ENCODE results near the gene FZD1. TPM values are rescaled to one million over a fixed set of nuclear protein-coding genes. Genes with fewer than 3 reads are reported as not detected.

FZD1 gene
- total RNA-seq, 1 donor from 2014 or later: 5.4 TPM

DNA sequence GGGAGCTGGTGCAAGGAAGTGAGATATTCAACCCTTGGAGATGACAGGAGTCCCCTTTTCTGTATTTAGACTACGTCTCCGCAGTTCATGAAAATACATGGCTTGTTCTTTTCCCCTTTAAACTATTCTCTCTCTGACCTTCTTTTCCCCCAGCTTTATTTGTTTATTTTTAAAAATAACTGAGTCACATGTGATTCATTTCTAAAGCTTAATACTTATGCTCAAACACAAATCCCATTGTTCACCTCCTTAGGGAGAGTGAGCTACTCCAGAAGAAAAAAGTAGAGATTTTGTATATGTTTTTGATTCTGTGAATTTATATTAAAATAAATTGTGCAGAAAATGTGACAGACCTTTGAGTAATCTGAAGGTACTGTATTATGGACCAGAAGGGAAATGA, 35.9 kb upstream of the FZD1 start:
- no peaks in the 10 kb centered on the region for H3K9me3 ChIP-seq (ENCODE audit: insufficient read depth, low read depth, low read length)
- peak overlapping the region; percentile 76 for H3K4me2 ChIP-seq (ENCODE audit: low read length)
- peak overlapping the region; percentile 34 for H3K27ac ChIP-seq (ENCODE audit: low read depth, low read length)
- H4K20me1 ChIP-seq (ENCODE audit: insufficient read depth, low read length): no peaks in the 10 kb centered on the region
- FAIRE-seq (no peak), DNase-seq (ENCODE audit: low read depth) (peak; percentile 22)
- H3K79me2 ChIP-seq (ENCODE audit: insufficient read depth, low read length): no peaks in the 10 kb centered on the region
- H3K4me1 ChIP-seq (ENCODE audit: insufficient read depth, low read length): peaks cover 18% of the 10 kb centered on the region
- H3K36me3 Mint-ChIP-seq (ENCODE audit: low read depth, unreplicated experiment): no peaks in the 10 kb centered on the region
- H3K36me3 ChIP-seq (ENCODE audit: insufficient read depth, low read length): no peaks in the 10 kb centered on the region
- no peak for TF ChIP-seq EZH2 (IDR thresholded peaks at IDR 0.05; ENCODE audit: insufficient read depth, low read length)
- TF ChIP-seq, protein P1, sequence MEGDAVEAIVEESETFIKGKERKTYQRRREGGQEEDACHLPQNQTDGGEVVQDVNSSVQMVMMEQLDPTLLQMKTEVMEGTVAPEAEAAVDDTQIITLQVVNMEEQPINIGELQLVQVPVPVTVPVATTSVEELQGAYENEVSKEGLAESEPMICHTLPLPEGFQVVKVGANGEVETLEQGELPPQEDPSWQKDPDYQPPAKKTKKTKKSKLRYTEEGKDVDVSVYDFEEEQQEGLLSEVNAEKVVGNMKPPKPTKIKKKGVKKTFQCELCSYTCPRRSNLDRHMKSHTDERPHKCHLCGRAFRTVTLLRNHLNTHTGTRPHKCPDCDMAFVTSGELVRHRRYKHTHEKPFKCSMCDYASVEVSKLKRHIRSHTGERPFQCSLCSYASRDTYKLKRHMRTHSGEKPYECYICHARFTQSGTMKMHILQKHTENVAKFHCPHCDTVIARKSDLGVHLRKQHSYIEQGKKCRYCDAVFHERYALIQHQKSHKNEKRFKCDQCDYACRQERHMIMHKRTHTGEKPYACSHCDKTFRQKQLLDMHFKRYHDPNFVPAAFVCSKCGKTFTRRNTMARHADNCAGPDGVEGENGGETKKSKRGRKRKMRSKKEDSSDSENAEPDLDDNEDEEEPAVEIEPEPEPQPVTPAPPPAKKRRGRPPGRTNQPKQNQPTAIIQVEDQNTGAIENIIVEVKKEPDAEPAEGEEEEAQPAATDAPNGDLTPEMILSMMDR (IDR thresholded peaks at IDR 0.05; ENCODE audit: insufficient read depth, low read depth, low read length): no peak
- no peaks in the 10 kb centered on the region for H3K4me1 Mint-ChIP-seq (ENCODE audit: low read depth, unreplicated experiment)
- H3K27me3 ChIP-seq (ENCODE audit: insufficient read depth, low read length): no peaks in the 10 kb centered on the region
- H3K27me3 Mint-ChIP-seq (ENCODE audit: low read depth, unreplicated experiment): peaks cover 24% of the 10 kb centered on the region
- no peak overlapping the region for H2AFZ ChIP-seq (ENCODE audit: low read depth, low read length)
- peak overlapping the region; percentile 47 for H3K9ac ChIP-seq (ENCODE audit: low read length)
- no peak overlapping the region for H3K27ac Mint-ChIP-seq (ENCODE audit: unreplicated experiment)
- no peak overlapping the region for H3K4me3 Mint-ChIP-seq (ENCODE audit: unreplicated experiment)
- no peak overlapping the region for H3K4me3 ChIP-seq (ENCODE audit: insufficient read depth, low read depth, low read length)
- H3K9me3 Mint-ChIP-seq (ENCODE audit: unreplicated experiment): peaks cover 2% of the 10 kb centered on the region

DNA sequence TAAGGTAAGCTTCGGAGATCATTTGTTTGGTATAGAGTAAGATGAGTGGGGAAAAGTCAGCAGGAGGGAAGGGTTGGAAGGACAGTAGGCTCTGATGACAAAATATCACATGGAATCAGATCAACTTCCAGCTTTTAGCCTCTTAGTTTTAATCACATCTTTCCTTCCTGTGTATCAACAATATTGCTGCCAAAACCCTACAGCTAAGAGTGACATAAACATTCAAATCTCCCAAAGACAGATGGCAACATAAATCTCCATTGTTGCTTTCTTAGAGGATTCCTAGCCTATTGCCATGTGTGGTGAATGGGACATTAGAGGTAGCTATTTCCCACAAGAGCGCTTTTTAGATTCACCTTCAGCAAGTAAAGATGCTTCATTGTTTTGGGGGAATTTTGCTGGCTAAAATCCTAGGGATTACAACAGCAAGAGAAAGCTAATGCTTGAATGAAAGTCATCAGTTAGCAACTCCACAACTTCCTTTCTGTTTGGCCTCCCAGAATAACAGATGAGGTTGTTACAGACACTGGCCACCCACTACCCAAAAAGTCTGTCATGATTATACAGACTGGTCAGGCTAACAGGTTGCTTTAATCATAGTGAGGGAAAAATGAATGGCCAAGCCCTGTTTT, 35.2 kb upstream of the FZD1 start:
- Histone ChIP-seq H3K27ac (ENCODE audit: low read depth, low read length) (peak overlapping the region; percentile 34), H3K4me2 (ENCODE audit: low read length) (peak overlapping the region; percentile 76), H2AFZ (ENCODE audit: low read depth, low read length) (peak overlapping the region; percentile 8), H4K20me1 (ENCODE audit: insufficient read depth, low read length) (no peaks in the 10 kb centered on the region), H3K36me3 (ENCODE audit: insufficient read depth, low read length) (no peaks in the 10 kb centered on the region), H3K27me3 (ENCODE audit: insufficient read depth, low read length) (no peaks in the 10 kb centered on the region), H3K9ac (ENCODE audit: low read length) (peak overlapping the region; percentile 47), H3K4me3 (ENCODE audit: insufficient read depth, low read depth, low read length) (no peak overlapping the region), H3K79me2 (ENCODE audit: insufficient read depth, low read length) (no peaks in the 10 kb centered on the region), H3K9me3 (ENCODE audit: insufficient read depth, low read depth, low read length) (no peaks in the 10 kb centered on the region), H3K4me1 (ENCODE audit: insufficient read depth, low read length) (peaks cover 18% of the 10 kb centered on the region)
- no peak overlapping the region for H3K27ac Mint-ChIP-seq (ENCODE audit: unreplicated experiment)
- no peak overlapping the region for H3K4me3 Mint-ChIP-seq (ENCODE audit: unreplicated experiment)
- no peaks in the 10 kb centered on the region for H3K4me1 Mint-ChIP-seq (ENCODE audit: low read depth, unreplicated experiment)
- TF ChIP-seq, protein P1 (IDR thresholded peaks at IDR 0.05; ENCODE audit: insufficient read depth, low read depth, low read length): no peak
- TF ChIP-seq EZH2 (IDR thresholded peaks at IDR 0.05; ENCODE audit: insufficient read depth, low read length): no peak
- DNase-seq (ENCODE audit: low read depth) (no peak), FAIRE-seq (peak; percentile 23)
- H3K27me3 Mint-ChIP-seq (ENCODE audit: low read depth, unreplicated experiment): peaks cover 30% of the 10 kb centered on the region
- H3K9me3 Mint-ChIP-seq (ENCODE audit: unreplicated experiment): peaks cover 2% of the 10 kb centered on the region
- no peaks in the 10 kb centered on the region for H3K36me3 Mint-ChIP-seq (ENCODE audit: low read depth, unreplicated experiment)

DNA sequence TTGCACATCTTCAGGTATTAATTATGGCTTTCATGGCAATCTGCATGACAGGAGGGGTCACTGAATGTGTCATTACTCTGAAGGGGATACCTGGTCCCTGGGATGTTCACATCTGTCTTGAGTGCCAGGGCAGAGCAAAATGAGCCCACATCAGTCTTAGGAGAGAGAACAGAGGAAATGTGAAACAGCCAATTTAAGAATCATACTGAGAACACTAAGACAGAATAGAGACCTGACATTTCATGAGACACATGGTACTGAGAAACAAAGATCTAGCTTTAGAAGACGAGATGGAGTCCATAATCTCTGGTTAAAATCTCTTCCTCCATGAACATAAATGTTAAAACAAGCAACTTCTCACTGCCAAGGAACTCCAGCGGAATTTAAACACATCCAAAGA, 34.1 kb upstream of the FZD1 start:
- Histone ChIP-seq H3K4me3 (ENCODE audit: insufficient read depth, low read depth, low read length) (no peak overlapping the region), H3K27ac (ENCODE audit: low read depth, low read length) (no peak overlapping the region), H3K36me3 (ENCODE audit: insufficient read depth, low read length) (no peaks in the 10 kb centered on the region), H3K27me3 (ENCODE audit: insufficient read depth, low read length) (no peaks in the 10 kb centered on the region), H3K9ac (ENCODE audit: low read length) (no peak overlapping the region), H3K9me3 (ENCODE audit: insufficient read depth, low read depth, low read length) (no peaks in the 10 kb centered on the region), H3K79me2 (ENCODE audit: insufficient read depth, low read length) (no peaks in the 10 kb centered on the region), H3K4me2 (ENCODE audit: low read length) (no peak overlapping the region), H3K4me1 (ENCODE audit: insufficient read depth, low read length) (peaks cover 18% of the 10 kb centered on the region), H2AFZ (ENCODE audit: low read depth, low read length) (no peak overlapping the region), H4K20me1 (ENCODE audit: insufficient read depth, low read length) (no peaks in the 10 kb centered on the region)
- no peak overlapping the region for H3K27ac Mint-ChIP-seq (ENCODE audit: unreplicated experiment)
- H3K9me3 Mint-ChIP-seq (ENCODE audit: unreplicated experiment): peaks cover 2% of the 10 kb centered on the region
- DNase-seq (ENCODE audit: low read depth) (no peak), FAIRE-seq (no peak)
- H3K36me3 Mint-ChIP-seq (ENCODE audit: low read depth, unreplicated experiment): no peaks in the 10 kb centered on the region
- TF ChIP-seq EZH2 (IDR thresholded peaks at IDR 0.05; ENCODE audit: insufficient read depth, low read length): no peak
- TF ChIP-seq, protein P1 (IDR thresholded peaks at IDR 0.05; ENCODE audit: insufficient read depth, low read depth, low read length): no peak
- peaks cover 34% of the 10 kb centered on the region for H3K27me3 Mint-ChIP-seq (ENCODE audit: low read depth, unreplicated experiment)
- no peaks in the 10 kb centered on the region for H3K4me1 Mint-ChIP-seq (ENCODE audit: low read depth, unreplicated experiment)
- H3K4me3 Mint-ChIP-seq (ENCODE audit: unreplicated experiment): no peak overlapping the region

All from astrocyte (in vitro differentiated cells and primary cell).